C4-2B (cell line): ENCODE measurements around the gene SEZ6.

ENCODE experiments used
- H3K27ac ChIP-seq: fragments of 450-650 bp; 2 replicates; pipeline ENCODE4 v1.5.1; 2017
- ZFX ChIP-seq: fragments of 450-650 bp; IDR thresholded peaks from 2 replicates; pipeline ENCODE4 v1.6.1; 2017
- TF ChIP-seq, protein P1 (sequence below): fragments of 450-650 bp; conservative IDR thresholded peaks from 2 replicates; pipeline ENCODE4 v1.5.1; 2017; ENCODE audit warnings: mild to moderate bottlenecking

Gene SEZ6

GRCh38 chr17:29012535-29012934, 6.7 kb upstream of the SEZ6 start:
- TF ChIP-seq ZFX: no peak
- TF ChIP-seq, protein P1, sequence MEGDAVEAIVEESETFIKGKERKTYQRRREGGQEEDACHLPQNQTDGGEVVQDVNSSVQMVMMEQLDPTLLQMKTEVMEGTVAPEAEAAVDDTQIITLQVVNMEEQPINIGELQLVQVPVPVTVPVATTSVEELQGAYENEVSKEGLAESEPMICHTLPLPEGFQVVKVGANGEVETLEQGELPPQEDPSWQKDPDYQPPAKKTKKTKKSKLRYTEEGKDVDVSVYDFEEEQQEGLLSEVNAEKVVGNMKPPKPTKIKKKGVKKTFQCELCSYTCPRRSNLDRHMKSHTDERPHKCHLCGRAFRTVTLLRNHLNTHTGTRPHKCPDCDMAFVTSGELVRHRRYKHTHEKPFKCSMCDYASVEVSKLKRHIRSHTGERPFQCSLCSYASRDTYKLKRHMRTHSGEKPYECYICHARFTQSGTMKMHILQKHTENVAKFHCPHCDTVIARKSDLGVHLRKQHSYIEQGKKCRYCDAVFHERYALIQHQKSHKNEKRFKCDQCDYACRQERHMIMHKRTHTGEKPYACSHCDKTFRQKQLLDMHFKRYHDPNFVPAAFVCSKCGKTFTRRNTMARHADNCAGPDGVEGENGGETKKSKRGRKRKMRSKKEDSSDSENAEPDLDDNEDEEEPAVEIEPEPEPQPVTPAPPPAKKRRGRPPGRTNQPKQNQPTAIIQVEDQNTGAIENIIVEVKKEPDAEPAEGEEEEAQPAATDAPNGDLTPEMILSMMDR: no peak
- no peak overlapping the region for H3K27ac ChIP-seq

DNA sequence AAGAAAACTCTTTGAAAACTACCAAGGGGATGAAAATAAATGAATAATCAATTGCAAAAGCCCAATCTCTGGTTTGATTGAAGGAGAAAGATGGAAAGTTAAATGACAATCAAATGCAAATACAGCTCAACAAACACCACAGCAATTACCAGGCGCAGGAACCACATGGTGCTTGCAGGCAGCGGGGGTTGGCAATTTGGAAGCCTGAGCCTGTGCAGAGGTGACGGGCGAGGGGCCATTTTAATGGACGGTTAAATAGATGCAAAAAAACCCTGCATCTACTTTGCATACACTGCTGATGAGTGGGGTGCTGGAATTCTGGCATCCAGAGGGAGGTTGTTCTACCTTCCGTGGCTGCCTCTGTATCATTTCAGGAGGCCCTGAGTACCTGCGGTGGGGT, 4.8 kb upstream of the SEZ6 start:
- H3K27ac ChIP-seq: no peak overlapping the region
- TF ChIP-seq, protein P1: no peak

GRCh38 chr17:29010129-29010528, 4.3 kb upstream of the SEZ6 start:
- H3K27ac ChIP-seq: no peak overlapping the region
- TF ChIP-seq, protein P1: no peak
- no peak for TF ChIP-seq ZFX

DNA sequence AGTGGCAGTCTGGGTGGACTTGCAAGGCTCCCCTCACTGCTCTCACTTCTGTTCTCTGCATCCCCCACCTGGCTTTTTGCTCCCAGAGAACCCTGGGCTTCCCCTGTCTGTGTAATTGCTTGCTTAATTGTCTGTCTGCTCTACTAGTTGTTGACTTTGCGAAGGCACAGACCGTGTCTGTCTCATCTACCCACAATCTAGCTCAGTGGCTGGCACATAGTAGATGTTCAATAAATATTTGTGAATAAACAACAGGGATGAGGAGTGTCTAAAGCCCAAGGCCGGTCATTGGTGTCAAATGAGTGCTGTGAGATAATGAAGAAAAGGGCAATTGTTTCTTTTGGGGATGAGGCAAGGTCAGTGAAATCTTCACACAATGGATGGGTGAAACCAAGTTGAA, 2.8 kb upstream of the SEZ6 start:
- no peak overlapping the region for H3K27ac ChIP-seq
- TF ChIP-seq, protein P1: no peak
- TF ChIP-seq ZFX: no peak

DNA sequence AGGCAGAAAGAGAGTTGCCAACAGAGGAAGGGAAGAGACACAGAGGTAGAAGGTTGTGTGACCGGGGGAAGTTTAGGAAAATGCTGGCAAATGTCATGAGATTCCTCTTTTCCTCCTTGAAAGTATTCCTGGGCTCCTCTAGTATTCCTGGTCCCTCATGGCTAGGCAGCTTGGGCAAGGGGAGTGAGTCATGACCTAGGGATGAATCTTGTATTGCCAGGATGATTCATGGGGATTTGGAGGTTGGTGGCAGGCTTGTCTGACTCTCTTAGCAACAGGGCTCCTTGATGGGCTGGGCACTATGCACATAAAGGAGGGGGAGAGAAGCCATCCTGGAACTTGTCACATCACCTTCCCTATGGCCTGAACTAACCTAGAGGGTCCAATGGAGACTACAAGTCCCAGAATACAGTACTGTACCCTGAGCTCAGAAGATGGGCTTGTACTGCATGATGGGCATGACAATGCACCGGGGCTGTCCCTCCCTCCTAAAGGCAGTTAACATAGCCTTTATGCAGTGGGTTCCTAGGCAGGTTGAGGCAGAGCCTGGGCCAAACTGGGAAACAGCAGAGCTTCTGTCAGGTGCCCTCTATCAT, 2.1 kb upstream of the SEZ6 start:
- no peak overlapping the region for H3K27ac ChIP-seq
- TF ChIP-seq, protein P1: no peak
- no peak for TF ChIP-seq ZFX

DNA sequence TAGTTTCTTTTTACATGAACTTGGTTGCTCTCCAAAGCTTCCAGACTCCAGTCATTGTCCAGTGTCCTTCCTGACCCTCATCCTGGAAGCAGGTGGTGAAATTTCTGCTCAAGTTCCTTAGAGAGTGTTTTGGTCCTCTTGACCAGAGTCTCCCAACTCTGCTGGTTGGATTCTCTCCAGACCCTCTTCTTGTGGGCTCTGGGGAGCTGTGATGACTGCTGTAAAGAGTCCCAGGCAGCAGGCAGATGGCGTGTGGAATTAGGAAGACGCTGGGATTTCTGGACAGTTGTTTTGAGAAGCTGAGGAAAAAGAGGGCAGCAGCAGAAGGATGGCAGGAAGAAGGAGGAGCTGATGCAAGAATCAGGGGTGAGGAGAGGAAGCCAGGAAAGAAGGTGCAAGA, 1.6 kb upstream of the SEZ6 start:
- no peak overlapping the region for H3K27ac ChIP-seq
- no peak for TF ChIP-seq ZFX
- TF ChIP-seq, protein P1: no peak

GRCh38 chr17:29004081-29004692, 1.6 kb downstream of the SEZ6 start:
- H3K27ac ChIP-seq: no peak overlapping the region
- TF ChIP-seq ZFX: no peak
- TF ChIP-seq, protein P1: no peak
